Fibroblast of lung (primary cell): ENCODE measurements around the gene C12orf54. TPM values are rescaled to one million over a fixed set of nuclear protein-coding genes. Genes with fewer than 3 reads are reported as not detected.

Experiments used
- DNase-seq, 2 donors: peaks; one replicate each; pipeline versions ENCODE4 v3.0.0 to v3.0.0-alpha.2; 2010; ENCODE audit warnings: low read depth in 2 of 2
- H2AFZ ChIP-seq: 2 replicates; pipeline ENCODE4 v1.5.1; 2012; ENCODE audit warnings: low read length, control low read depth, inconsistent platforms
- H3K27ac ChIP-seq: 2 replicates; pipeline ENCODE4 v1.5.1; 2011; ENCODE audit warnings: low read length, control low read depth; ENCODE audit not compliant: insufficient read depth
- H3K27me3 ChIP-seq: 2 replicates; pipeline ENCODE4 v1.5.1; 2011; ENCODE audit warnings: mild to moderate bottlenecking, low read length; ENCODE audit not compliant: control insufficient read depth, insufficient read depth
- H3K36me3 ChIP-seq: 2 replicates; pipeline ENCODE4 v1.5.1; 2011; ENCODE audit warnings: low read length; ENCODE audit not compliant: control insufficient read depth, insufficient read depth
- H3K4me1 ChIP-seq: 2 replicates; pipeline ENCODE4 v1.5.1; 2011; ENCODE audit warnings: low read length; ENCODE audit not compliant: control insufficient read depth, insufficient read depth; ENCODE audit errors: extremely low read depth
- H3K4me2 ChIP-seq: 2 replicates; pipeline ENCODE4 v1.5.1; 2011; ENCODE audit warnings: low read length, control low read depth; ENCODE audit not compliant: insufficient read depth; ENCODE audit errors: extremely low read depth
- H3K4me3 ChIP-seq, 4 experiments: fragments of 200-600 bp in 1 of 4; sonication (generic) in 1 of 4; replicated peaks in 1 of 4; 2 replicates each; pipeline ENCODE4 v1.5.1; 2011 to 2016; ENCODE audit warnings: low read length in 4 of 4, low read depth in 3 of 4, mild to moderate bottlenecking in 3 of 4, control low read depth in 2 of 4, inconsistent platforms in 1 of 4, mixed read lengths in 1 of 4; ENCODE audit not compliant: insufficient read depth in 1 of 4; ENCODE audit errors: control extremely low read depth in 1 of 4
- H3K79me2 ChIP-seq: 2 replicates; pipeline ENCODE4 v1.5.1; 2012; ENCODE audit warnings: mild to moderate bottlenecking, low read length, inconsistent platforms; ENCODE audit not compliant: control insufficient read depth, insufficient read depth
- H3K9ac ChIP-seq: 2 replicates; pipeline ENCODE4 v1.5.1; 2011; ENCODE audit warnings: mild to moderate bottlenecking, low read length, control low read depth; ENCODE audit not compliant: insufficient read depth
- H3K9me3 ChIP-seq: 2 replicates; pipeline ENCODE4 v1.5.1; 2012; ENCODE audit warnings: low read depth, low read length; ENCODE audit not compliant: control insufficient read depth, insufficient read depth
- H4K20me1 ChIP-seq: 2 replicates; pipeline ENCODE4 v1.5.1; 2011; ENCODE audit warnings: low read length; ENCODE audit not compliant: control insufficient read depth, insufficient read depth; ENCODE audit errors: extremely low read depth
- EZH2 ChIP-seq: IDR thresholded peaks from 2 replicates; pipeline ENCODE4 v1.5.1; 2012; ENCODE audit warnings: low read length, control low read depth, mild to moderate bottlenecking; ENCODE audit errors: missing control alignments
- polyA plus RNA-seq, 2 donors: library from polyadenylated mRNA; depleted of rRNA in 1 of 2; stranded (reverse) in 1 of 2; unstranded in 1 of 2; fragments of >200 nt; gene quantifications; 2 replicates each; pipeline ENCODE4 v1.2.1, GENCODE V29; 2011 to 2012; ENCODE audit warnings: missing spikeins in 1 of 2
- total RNA-seq: library from RNA; depleted of rRNA; stranded (reverse); fragments of >200 nt; gene quantifications from 2 replicates; pipeline ENCODE4 v1.2.1, GENCODE V29; 2014
- TF ChIP-seq, protein P1 (sequence below), 2 donors: IDR thresholded peaks in 1 of 2; conservative IDR thresholded peaks in 1 of 2; 1 replicate in 1 of 2; 2 replicates in 1 of 2; pipeline ENCODE4 v1.5.1; 2011 to 2012; ENCODE audit warnings: low read length in 2 of 2, control low read depth in 1 of 2, inconsistent platforms in 1 of 2, low read depth in 1 of 2, mild to moderate bottlenecking in 1 of 2

The C12orf54 gene
- total and polyA plus RNA-seq, 2 donors (not counting 1 experiment from before 2014, with no cell fraction given) = not detected

DNA sequence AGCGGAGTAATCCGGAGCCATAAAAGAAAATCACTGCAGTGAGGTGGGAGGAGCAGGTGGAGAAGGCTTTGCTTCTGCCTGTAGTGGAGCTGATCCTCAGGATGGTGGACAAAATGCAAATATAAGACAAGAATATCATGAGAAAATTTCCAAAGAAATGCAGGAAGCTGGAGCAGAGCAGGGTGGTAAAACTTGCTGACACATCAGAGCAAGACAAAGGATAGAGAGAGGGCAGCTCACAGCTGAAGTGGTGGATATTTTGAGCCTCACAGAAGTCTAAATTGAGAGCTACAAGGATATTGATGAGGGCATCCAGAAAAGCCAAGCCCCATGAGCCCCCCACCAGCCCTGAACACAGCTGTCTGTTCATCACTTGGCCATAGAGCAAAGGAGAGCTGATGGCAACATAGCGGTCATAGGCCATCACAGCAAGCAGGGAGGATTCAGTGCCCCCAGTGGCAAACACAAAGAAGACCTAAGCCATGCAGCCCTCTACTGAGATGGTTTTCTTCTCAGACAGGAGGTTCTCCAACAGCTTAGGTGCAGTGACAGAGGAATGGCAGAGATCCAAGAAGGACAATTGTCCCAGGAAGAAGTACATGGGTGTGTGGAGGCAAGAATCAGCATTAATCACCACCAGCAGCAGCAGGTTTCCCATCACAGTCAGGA, 40.0 kb upstream of the C12orf54 start:
- H3K4me3 ChIP-seq = no peak overlapping the region
- H3K9ac ChIP-seq = no peak overlapping the region
- H3K27me3 ChIP-seq = no peaks in the 10 kb centered on the region
- no peak overlapping the region for H3K4me2 ChIP-seq
- H3K27ac ChIP-seq = no peak overlapping the region
- H3K9me3 ChIP-seq = no peaks in the 10 kb centered on the region
- no peaks in the 10 kb centered on the region for H3K4me1 ChIP-seq
- no peaks in the 10 kb centered on the region for H3K36me3 ChIP-seq
- H4K20me1 ChIP-seq = no peaks in the 10 kb centered on the region
- no peak overlapping the region for H2AFZ ChIP-seq
- H3K79me2 ChIP-seq = no peaks in the 10 kb centered on the region
- TF ChIP-seq, protein P1, sequence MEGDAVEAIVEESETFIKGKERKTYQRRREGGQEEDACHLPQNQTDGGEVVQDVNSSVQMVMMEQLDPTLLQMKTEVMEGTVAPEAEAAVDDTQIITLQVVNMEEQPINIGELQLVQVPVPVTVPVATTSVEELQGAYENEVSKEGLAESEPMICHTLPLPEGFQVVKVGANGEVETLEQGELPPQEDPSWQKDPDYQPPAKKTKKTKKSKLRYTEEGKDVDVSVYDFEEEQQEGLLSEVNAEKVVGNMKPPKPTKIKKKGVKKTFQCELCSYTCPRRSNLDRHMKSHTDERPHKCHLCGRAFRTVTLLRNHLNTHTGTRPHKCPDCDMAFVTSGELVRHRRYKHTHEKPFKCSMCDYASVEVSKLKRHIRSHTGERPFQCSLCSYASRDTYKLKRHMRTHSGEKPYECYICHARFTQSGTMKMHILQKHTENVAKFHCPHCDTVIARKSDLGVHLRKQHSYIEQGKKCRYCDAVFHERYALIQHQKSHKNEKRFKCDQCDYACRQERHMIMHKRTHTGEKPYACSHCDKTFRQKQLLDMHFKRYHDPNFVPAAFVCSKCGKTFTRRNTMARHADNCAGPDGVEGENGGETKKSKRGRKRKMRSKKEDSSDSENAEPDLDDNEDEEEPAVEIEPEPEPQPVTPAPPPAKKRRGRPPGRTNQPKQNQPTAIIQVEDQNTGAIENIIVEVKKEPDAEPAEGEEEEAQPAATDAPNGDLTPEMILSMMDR (conservative IDR thresholded peaks at IDR 0.05 in 1 of 2, IDR thresholded peaks at IDR 0.05 in 1 of 2; ENCODE audit: low read depth in 1 of 2, low read length in 2 of 2) = no peak
- TF ChIP-seq EZH2 = no peak
- DNase-seq = no peak

GRCh38 chr12:48445538-48445937, 36.8 kb upstream of the C12orf54 start:
- DNase-seq = no peak
- Histone ChIP-seq H3K36me3 (no peaks in the 10 kb centered on the region), H3K79me2 (no peaks in the 10 kb centered on the region), H4K20me1 (no peaks in the 10 kb centered on the region), H3K4me2 (no peak overlapping the region), H3K9ac (no peak overlapping the region), H3K4me1 (no peaks in the 10 kb centered on the region), H3K27me3 (no peaks in the 10 kb centered on the region), H3K9me3 (no peaks in the 10 kb centered on the region), H3K27ac (no peak overlapping the region), H2AFZ (no peak overlapping the region), H3K4me3 (no peak overlapping the region)
- TF ChIP-seq, protein P1 (conservative IDR thresholded peaks at IDR 0.05 in 1 of 2, IDR thresholded peaks at IDR 0.05 in 1 of 2; ENCODE audit: low read depth in 1 of 2, low read length in 2 of 2) = no peak
- TF ChIP-seq EZH2 = no peak

GRCh38 chr12:48446161-48446776, 36.0 kb upstream of the C12orf54 start:
- H3K4me3 ChIP-seq = no peak overlapping the region
- H3K9me3 ChIP-seq = no peaks in the 10 kb centered on the region
- no peak overlapping the region for H3K27ac ChIP-seq
- no peak for DNase-seq
- H4K20me1 ChIP-seq = no peaks in the 10 kb centered on the region
- H2AFZ ChIP-seq = no peak overlapping the region
- no peaks in the 10 kb centered on the region for H3K79me2 ChIP-seq
- TF ChIP-seq EZH2 = no peak
- TF ChIP-seq, protein P1 (conservative IDR thresholded peaks at IDR 0.05 in 1 of 2, IDR thresholded peaks at IDR 0.05 in 1 of 2; ENCODE audit: low read depth in 1 of 2, low read length in 2 of 2) = no peak
- no peak overlapping the region for H3K4me2 ChIP-seq
- H3K27me3 ChIP-seq = no peaks in the 10 kb centered on the region
- no peak overlapping the region for H3K9ac ChIP-seq
- H3K36me3 ChIP-seq = no peaks in the 10 kb centered on the region
- no peaks in the 10 kb centered on the region for H3K4me1 ChIP-seq
